Measurements from ENCODE around the gene CDH13.

Gene CDH13

GRCh38 chr16:83794860-83795554 lies 1168.2 kb downstream of the CDH13 start:
- Histone ChIP-seq H3K9ac (ENCODE audit: low read length) (no peak overlapping the region), H3K36me3 (replicated peaks; ENCODE audit: low read depth, low read length) (no peaks in the 10 kb centered on the region), H3K79me2 (ENCODE audit: low read length) (no peaks in the 10 kb centered on the region), H3K4me3 (ENCODE audit: low read length) (no peak overlapping the region), H4K20me1 (ENCODE audit: insufficient read depth, low read length) (no peaks in the 10 kb centered on the region), H2AFZ (ENCODE audit: low read depth, low read length) (no peak overlapping the region), H3K27ac (ENCODE audit: low read length) (no peak overlapping the region), H3K27me3 (ENCODE audit: low read depth, low read length) (peaks cover 23% of the 10 kb centered on the region), H3K4me2 (ENCODE audit: low read length) (no peak overlapping the region), H3K4me1 (ENCODE audit: low read length) (peaks cover 24% of the 10 kb centered on the region), H3K9me3 (ENCODE audit: insufficient read depth, low read length) (no peaks in the 10 kb centered on the region)
- no peak for TF ChIP-seq EZH2phosphoT487 (IDR thresholded peaks at IDR 0.05; ENCODE audit: low read depth)
- no peak for TF ChIP-seq CTCF (IDR thresholded peaks at IDR 0.05; ENCODE audit: low read depth, low read length)

- Histone ChIP-seq H3K9ac (ENCODE audit: low read length) (no peak overlapping the region), H3K4me1 (ENCODE audit: low read length) (peaks cover 15% of the 10 kb centered on the region), H3K79me2 (ENCODE audit: low read length) (no peaks in the 10 kb centered on the region), H3K27me3 (ENCODE audit: low read depth, low read length) (peaks cover 27% of the 10 kb centered on the region), H4K20me1 (ENCODE audit: insufficient read depth, low read length) (no peaks in the 10 kb centered on the region), H3K4me2 (ENCODE audit: low read length) (no peak overlapping the region), H3K36me3 (replicated peaks; ENCODE audit: low read depth, low read length) (no peaks in the 10 kb centered on the region), H3K27ac (ENCODE audit: low read length) (no peak overlapping the region), H3K4me3 (ENCODE audit: low read length) (no peak overlapping the region), H3K9me3 (ENCODE audit: insufficient read depth, low read length) (no peaks in the 10 kb centered on the region), H2AFZ (ENCODE audit: low read depth, low read length) (no peak overlapping the region)
- TF ChIP-seq CTCF (IDR thresholded peaks at IDR 0.05; ENCODE audit: low read depth, low read length): no peak
- no peak for TF ChIP-seq EZH2phosphoT487 (IDR thresholded peaks at IDR 0.05; ENCODE audit: low read depth)
Observed at GRCh38 chr16:83797013-83797412, 1170.2 kb downstream of the CDH13 start.

GRCh38 chr16:83799336-83799735 lies 1172.6 kb downstream of the CDH13 start:
- no peaks in the 10 kb centered on the region for H3K36me3 ChIP-seq (replicated peaks; ENCODE audit: low read depth, low read length)
- H3K4me3 ChIP-seq (ENCODE audit: low read length): no peak overlapping the region
- TF ChIP-seq EZH2phosphoT487 (IDR thresholded peaks at IDR 0.05; ENCODE audit: low read depth) (no peak), CTCF (IDR thresholded peaks at IDR 0.05; ENCODE audit: low read depth, low read length) (no peak)
- no peaks in the 10 kb centered on the region for H3K9me3 ChIP-seq (ENCODE audit: insufficient read depth, low read length)
- H3K4me2 ChIP-seq (ENCODE audit: low read length): no peak overlapping the region
- H4K20me1 ChIP-seq (ENCODE audit: insufficient read depth, low read length): no peaks in the 10 kb centered on the region
- H3K27ac ChIP-seq (ENCODE audit: low read length): no peak overlapping the region
- H3K4me1 ChIP-seq (ENCODE audit: low read length): peaks cover 6% of the 10 kb centered on the region; the same call in 1 of the 2 replicates
- no peak overlapping the region for H2AFZ ChIP-seq (ENCODE audit: low read depth, low read length)
- H3K27me3 ChIP-seq (ENCODE audit: low read depth, low read length): peaks cover 27% of the 10 kb centered on the region
- H3K9ac ChIP-seq (ENCODE audit: low read length): no peak overlapping the region
- no peaks in the 10 kb centered on the region for H3K79me2 ChIP-seq (ENCODE audit: low read length)

- no peaks in the 10 kb centered on the region for H3K9me3 ChIP-seq (ENCODE audit: insufficient read depth, low read length)
- no peaks in the 10 kb centered on the region for H4K20me1 ChIP-seq (ENCODE audit: insufficient read depth, low read length)
- H2AFZ ChIP-seq (ENCODE audit: low read depth, low read length): peak overlapping the region; percentile 52
- H3K4me1 ChIP-seq (ENCODE audit: low read length): peaks cover 25% of the 10 kb centered on the region
- peak overlapping the region; percentile 37; the same call in 1 of the 2 replicates for H3K4me3 ChIP-seq (ENCODE audit: low read length)
- no peak overlapping the region for H3K9ac ChIP-seq (ENCODE audit: low read length)
- H3K79me2 ChIP-seq (ENCODE audit: low read length): no peaks in the 10 kb centered on the region
- H3K4me2 ChIP-seq (ENCODE audit: low read length): peak overlapping the region; percentile 29
- H3K27ac ChIP-seq (ENCODE audit: low read length): no peak overlapping the region
- TF ChIP-seq EZH2phosphoT487 (IDR thresholded peaks at IDR 0.05; ENCODE audit: low read depth) (no peak), CTCF (IDR thresholded peaks at IDR 0.05; ENCODE audit: low read depth, low read length) (no peak)
- H3K36me3 ChIP-seq (replicated peaks; ENCODE audit: low read depth, low read length): no peaks in the 10 kb centered on the region
- peaks cover 20% of the 10 kb centered on the region for H3K27me3 ChIP-seq (ENCODE audit: low read depth, low read length)
Observed at GRCh38 chr16:83802135-83802534, 1175.4 kb downstream of the CDH13 start.

All from OCI-LY3 (cell line).